Measurements from ENCODE around the gene SPSB2.

DNA sequence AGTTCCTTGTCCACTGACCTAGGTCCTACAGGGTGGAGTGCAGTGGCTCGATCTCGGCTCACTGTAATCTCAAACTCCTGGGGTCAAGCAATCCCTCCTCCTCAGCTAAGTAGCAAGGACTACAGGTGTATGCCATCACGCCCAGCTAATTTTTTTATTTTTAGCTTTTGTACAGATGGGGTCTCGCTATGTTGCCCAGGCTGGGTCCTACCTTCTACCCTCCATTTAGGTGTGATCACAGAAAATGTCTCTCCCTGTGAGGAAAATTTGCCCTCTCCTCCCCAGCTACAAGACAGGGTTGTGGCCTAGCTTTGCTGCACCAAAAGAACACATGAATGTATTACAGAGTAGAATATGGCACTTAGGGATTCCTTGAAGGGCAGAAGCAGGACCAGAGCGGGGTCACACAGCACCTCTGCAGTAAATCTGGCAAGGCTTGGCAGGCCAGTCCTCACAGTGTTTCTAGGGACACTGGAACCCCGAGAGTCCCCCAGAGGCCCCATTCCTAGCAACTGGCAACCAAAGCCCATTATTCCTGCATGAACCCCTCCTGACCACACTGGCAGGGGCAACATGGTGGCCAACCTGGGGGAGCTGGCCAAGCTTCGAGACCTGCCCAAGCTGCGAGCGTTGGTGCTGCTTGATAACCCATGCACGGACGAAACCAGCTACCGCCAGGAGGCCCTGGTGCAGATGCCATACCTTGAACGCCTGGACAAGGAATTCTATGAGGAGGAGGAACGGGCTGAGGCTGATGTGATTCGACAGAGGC is 39.2 kb upstream of the SPSB2 start:
- TF ChIP-seq POLR2AphosphoS5 (IDR thresholded peaks at IDR 0.05) (no peak), EZH2 (IDR thresholded peaks at IDR 0.05; ENCODE audit: borderline replicate concordance, insufficient read depth, low read length, poor library complexity, severe bottlenecking) (no peak), TAF1 (IDR thresholded peaks at IDR 0.05; ENCODE audit: low read depth) (no peak), EP300 (conservative IDR thresholded peaks at IDR 0.05; ENCODE audit: poor library complexity, severe bottlenecking) (no peak), SMC3 (conservative IDR thresholded peaks at IDR 0.05; ENCODE audit: poor library complexity) (no peak), RAD21 (conservative IDR thresholded peaks at IDR 0.05) (no peak), MXI1 (conservative IDR thresholded peaks at IDR 0.05; ENCODE audit: poor library complexity, severe bottlenecking) (no peak)
- TF ChIP-seq, protein P1, sequence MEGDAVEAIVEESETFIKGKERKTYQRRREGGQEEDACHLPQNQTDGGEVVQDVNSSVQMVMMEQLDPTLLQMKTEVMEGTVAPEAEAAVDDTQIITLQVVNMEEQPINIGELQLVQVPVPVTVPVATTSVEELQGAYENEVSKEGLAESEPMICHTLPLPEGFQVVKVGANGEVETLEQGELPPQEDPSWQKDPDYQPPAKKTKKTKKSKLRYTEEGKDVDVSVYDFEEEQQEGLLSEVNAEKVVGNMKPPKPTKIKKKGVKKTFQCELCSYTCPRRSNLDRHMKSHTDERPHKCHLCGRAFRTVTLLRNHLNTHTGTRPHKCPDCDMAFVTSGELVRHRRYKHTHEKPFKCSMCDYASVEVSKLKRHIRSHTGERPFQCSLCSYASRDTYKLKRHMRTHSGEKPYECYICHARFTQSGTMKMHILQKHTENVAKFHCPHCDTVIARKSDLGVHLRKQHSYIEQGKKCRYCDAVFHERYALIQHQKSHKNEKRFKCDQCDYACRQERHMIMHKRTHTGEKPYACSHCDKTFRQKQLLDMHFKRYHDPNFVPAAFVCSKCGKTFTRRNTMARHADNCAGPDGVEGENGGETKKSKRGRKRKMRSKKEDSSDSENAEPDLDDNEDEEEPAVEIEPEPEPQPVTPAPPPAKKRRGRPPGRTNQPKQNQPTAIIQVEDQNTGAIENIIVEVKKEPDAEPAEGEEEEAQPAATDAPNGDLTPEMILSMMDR (IDR thresholded peaks at IDR 0.05; ENCODE audit: poor library complexity, severe bottlenecking): no peak
- TF ChIP-seq, protein P2, sequence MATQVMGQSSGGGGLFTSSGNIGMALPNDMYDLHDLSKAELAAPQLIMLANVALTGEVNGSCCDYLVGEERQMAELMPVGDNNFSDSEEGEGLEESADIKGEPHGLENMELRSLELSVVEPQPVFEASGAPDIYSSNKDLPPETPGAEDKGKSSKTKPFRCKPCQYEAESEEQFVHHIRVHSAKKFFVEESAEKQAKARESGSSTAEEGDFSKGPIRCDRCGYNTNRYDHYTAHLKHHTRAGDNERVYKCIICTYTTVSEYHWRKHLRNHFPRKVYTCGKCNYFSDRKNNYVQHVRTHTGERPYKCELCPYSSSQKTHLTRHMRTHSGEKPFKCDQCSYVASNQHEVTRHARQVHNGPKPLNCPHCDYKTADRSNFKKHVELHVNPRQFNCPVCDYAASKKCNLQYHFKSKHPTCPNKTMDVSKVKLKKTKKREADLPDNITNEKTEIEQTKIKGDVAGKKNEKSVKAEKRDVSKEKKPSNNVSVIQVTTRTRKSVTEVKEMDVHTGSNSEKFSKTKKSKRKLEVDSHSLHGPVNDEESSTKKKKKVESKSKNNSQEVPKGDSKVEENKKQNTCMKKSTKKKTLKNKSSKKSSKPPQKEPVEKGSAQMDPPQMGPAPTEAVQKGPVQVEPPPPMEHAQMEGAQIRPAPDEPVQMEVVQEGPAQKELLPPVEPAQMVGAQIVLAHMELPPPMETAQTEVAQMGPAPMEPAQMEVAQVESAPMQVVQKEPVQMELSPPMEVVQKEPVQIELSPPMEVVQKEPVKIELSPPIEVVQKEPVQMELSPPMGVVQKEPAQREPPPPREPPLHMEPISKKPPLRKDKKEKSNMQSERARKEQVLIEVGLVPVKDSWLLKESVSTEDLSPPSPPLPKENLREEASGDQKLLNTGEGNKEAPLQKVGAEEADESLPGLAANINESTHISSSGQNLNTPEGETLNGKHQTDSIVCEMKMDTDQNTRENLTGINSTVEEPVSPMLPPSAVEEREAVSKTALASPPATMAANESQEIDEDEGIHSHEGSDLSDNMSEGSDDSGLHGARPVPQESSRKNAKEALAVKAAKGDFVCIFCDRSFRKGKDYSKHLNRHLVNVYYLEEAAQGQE (IDR thresholded peaks at IDR 0.05; ENCODE audit: borderline replicate concordance): no peak
